ENCODE data around the gene RNF144A. TPM values are rescaled to one million over a fixed set of nuclear protein-coding genes. Genes with fewer than 3 reads are reported as not detected.

The RNF144A gene
- 5.0 and 6.0 TPM in 2 replicates for total RNA-seq

GRCh38 chr2:6917071-6917760 is at the start of gene RNF144A:
Gene RNF144A (plus strand): TSS chr2:6917412. CDS start chr2:6996927, 79,515 bp downstream.

GRCh38 chr2:6877402-6878304 is 39.6 kb upstream of the RNF144A start, which contains the start of gene RSAD2:
Gene RSAD2 (plus strand): TSS chr2:6877777. CDS start chr2:6877801, 24 bp downstream.

Other genes starting within 250 kb of the RNF144A start
- gene CMPK2, start 51.5 kb upstream of the RNF144A start, total RNA-seq, result 2.0 and 4.7 TPM in 2 replicates
- 1.4 TPM in 1 of 2 replicates, not detected in the other for gene RSAD2, start 39.6 kb upstream of the RNF144A start, total RNA-seq